Limb (tissue), 2 donors: ENCODE results near the gene UBTD1.
"Not testable (repeated sequence)": the region's sequence is repeated elsewhere in the genome, so short reads cannot be mapped to it uniquely, and the experiment has no call there.

Experiments used
- DNase-seq, 2 donors: peaks; one replicate each; pipeline ENCODE4 v3.0.0-alpha.2; 2016; ENCODE audit errors: extremely low spot score in 2 of 2

UBTD1 gene

DNA sequence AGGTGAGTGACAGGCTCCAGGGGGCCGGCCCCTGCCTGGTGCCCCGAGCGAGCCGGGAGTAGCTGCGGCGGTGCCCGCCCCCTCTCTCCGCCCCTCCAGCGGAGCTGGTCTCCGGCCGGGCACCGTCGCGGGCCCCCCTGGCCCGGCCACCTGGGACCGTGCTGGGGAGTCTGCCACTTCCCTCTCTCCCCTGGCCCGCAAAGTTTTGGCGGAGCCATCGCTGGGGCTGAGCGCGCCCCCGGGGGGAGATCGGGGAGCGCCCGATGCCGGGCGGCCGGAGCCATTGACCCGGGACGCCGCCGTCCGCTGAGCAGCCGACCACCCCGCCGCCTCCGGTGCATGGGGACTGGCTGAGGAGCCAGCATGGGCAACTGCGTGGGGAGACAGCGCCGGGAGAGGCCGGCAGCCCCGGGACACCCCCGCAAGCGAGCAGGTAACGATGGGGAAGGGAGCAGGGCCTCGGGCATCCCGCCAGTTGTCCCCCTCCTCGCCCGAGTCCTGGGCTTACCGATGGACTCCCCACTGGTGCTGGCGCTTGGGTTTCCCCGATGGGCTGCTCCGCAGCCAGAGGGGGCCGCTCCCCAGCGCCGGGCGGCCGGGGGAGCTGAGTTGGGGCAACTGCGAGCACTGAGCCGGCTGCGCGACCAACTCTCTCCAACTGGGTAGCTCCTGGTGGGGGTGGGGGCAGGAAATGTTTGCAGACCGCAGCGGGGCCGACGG, at the start of gene UBTD1:
TSS of gene UBTD1 (plus strand) at position 84 of the 720 bp plus-strand sequence. CDS start at position 364, 280 bp downstream.
- DNase-seq, result no peak

DNA sequence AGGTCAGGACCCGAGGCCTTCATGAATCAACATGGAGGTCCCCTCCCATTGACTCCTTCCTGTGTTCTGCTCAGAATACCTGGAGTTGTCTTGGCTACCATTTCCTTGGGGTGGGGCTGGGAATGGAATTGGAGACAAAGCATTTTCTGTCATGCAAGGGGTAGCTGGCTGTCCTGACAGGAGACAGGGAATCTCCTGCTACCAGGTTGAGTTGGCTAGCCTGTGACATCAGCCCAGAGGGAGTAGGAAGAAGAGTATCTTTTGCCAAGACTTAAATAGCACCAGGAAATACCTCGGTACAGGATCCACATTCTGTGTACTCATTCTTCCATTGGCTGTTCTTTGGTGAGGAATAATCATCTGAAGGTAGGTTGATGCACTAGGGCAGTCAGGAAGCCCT, 47.9 kb upstream of the UBTD1 start:
- no peak for DNase-seq

DNA sequence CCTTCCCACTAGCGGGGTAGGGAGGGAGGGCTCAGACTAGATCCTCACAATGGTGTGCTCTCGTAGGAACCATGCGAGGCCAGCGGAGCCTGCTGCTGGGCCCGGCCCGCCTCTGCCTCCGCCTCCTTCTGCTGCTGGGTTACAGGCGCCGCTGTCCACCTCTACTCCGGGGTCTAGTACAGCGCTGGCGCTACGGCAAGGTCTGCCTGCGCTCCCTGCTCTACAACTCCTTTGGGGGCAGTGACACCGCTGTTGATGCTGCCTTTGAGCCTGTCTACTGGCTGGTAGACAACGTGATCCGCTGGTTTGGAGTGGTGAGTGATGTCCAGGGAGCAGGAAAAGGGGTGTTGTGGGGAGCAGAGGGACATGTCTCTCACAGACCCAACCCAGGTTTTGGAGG, 47.1 kb upstream of the UBTD1 start:
- DNase-seq, result no peak

DNA sequence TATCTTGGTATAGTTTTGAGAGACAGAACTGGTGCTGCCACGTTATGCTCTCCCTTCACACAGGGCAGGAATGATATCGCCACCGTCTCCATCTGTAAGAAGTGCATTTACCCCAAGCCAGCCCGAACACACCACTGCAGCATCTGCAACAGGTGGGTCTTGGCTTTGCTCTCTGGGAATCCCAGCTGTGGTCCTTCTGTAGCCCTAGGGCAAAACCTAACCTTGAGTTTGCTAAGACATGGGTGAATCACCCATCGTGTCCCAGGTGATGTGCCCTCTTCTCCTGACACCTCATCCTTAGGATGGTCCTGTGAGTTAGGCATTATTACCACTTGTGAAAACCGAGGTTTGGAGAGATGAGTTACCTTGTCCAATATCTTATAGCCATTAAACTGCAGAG, 46.4 kb upstream of the UBTD1 start:
- no peak for DNase-seq

DNA sequence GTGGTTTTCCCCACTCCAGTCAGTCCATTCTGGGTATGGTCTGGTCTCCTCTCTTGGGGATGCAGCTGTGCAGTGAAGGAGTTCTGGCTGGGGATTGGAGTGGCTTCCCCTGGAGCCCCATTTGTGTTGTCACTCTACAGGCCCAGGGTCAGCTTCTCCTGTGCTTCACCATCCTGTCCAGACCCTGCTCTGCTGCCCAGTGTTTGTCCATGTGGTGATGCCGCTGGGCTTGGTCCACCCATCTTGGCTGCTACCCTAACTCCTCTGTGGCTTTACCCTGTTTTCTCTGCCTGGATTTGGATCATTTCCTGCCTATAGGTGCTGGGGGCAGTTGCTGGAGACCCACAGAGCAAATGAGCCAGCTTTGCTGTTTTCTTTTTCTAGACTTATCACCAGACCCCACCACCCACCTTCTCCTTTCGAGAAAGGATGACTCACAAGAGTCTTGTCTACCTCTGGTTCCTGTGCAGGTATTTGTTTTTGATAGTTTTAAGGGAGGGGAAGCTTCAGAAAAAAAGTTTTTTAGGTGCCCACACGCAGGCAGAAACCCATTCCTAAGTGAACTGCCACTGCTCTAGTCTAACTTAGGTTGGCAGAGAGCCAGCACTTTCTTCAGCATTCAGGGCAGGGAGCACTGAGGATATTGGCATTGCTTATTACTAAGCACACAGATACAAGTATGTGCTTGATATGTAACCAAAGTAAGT, 44.2 kb upstream of the UBTD1 start:
- DNase-seq, result peak in 1 of 2 donors; percentile 21

DNA sequence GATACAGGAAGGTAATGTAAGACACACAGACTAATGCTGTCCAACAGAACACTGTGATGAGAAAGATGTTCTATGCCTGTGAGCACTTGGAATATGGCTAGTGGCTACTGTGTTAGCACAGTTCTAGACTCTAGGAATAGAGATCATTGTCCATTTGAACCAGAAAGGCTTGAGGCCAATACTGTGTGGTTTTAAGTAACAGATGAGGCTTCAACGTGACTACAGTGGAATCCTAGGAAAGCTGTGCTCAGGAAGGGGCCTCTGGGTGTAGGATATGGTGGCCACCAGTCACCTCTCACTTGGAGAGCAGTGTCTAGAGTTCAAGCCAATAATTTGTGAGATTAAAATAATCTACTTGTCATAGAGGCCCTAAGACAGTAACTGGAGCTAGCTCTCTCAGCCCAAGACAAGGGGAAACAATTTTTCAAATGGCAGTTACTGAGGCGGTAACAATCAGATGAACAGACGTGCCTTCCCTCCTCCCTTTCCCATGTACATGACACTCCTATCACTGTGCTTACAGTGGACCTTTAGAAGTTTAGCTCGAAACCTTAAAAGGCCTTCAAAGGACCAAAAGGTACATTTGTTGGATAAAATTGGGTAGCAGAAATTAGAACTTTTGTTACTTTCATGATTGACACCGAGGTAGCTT, 42.6 kb upstream of the UBTD1 start:
- no peak for DNase-seq

- DNase-seq, result no peak
Measured at GRCh38 chr10:97456686-97457065, 42.0 kb upstream of the UBTD1 start.

GRCh38 chr10:97459111-97459510, 39.6 kb upstream of the UBTD1 start:
- no peak for DNase-seq

DNA sequence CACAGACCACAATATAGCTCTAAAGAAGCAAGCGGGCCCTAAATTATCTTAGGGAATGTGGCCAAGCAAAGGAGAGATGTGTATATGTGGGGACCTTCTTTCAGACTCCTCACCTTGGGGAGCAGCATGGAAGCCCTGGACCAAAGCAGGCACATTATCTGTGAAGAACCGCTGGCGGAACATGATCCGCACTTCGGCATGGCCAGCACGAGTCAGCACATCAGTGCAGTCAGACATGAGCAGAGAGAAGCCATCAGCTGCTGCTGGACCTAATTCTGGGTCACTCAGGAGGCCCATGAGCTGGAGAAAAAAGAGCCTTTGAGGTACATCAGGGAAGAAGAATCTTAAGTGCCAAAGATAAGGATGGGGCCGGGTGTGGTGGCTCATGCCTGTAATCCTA, 38.8 kb upstream of the UBTD1 start:
- no peak for DNase-seq

- DNase-seq, result no peak
Measured at GRCh38 chr10:97462309-97462708, 36.4 kb upstream of the UBTD1 start.

DNA sequence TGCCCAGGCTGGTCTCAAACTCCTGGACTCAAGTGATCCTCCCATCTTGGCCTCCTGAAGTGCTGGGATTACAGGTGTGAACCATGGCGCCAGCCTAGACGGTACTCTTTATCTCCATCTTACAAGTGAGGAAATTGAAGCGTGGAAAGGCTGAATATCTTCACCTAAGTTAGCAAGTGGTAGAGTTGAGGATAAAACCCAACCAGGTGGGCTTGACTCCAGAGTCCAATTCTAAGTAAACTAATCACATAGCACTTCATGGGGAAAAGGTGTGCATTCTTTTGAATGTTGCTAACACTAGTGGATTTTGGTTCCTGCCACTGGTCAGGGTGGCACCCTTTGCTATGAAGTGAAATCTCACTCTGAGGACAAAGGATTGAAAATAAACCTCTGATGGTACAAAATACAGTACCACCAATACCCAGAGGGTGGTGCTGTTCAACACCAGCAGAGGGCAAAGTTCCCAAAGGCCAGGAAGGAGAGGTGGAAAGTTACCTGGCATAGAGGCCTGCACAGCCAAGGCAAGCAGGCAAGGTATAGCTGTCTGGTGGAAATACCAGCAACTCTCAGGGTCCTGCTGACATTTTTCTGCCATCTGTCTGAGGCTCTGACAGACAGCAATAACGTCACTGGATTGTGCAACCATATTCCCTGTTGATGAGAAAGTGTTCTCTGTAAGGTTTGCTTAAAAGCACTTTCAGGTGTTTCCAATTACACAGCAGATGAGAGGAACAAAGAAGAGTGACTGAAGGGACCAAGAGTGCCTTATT, 35.2 kb upstream of the UBTD1 start:
- peak; percentile 42 to 47 for DNase-seq

DNA sequence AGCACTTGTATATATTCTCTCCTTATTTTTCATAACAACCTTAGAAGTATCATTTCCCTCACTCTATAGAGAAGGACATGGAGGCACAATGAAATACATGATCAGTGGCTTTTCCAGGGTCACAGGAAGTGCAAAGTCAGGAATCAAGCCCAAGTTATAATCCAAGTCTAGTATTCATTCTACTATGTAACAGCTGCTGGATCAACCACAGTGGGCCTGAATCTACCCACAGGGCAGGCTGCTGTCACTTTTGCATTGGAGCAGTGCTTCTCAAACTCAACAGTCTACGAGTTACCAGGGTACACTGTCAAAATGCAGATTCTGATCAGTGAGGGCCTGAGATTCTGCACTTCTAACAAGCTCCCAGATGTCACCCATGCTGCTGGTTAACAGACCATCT, 34.5 kb upstream of the UBTD1 start:
- DNase-seq, result no peak

DNA sequence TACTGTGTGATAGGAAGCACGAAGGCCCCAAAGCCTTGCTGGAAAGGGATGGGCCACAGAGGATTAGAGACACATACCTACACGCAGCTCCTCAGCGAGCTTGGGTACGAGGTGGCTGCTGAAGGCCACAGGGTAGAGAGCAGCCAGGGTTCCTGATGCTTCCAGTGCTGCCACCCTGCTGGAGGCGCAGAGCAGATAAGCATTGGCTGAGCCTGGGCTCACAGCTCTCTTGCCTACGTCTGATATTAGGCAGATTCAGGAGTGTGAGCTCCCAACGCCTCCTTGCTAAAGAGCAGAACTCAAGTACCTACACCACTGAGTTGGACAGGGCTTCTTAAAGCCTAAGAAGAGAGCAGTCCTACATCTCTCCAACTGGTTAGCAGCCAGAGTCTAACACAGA, 32.7 kb upstream of the UBTD1 start:
- DNase-seq, result no peak

DNA sequence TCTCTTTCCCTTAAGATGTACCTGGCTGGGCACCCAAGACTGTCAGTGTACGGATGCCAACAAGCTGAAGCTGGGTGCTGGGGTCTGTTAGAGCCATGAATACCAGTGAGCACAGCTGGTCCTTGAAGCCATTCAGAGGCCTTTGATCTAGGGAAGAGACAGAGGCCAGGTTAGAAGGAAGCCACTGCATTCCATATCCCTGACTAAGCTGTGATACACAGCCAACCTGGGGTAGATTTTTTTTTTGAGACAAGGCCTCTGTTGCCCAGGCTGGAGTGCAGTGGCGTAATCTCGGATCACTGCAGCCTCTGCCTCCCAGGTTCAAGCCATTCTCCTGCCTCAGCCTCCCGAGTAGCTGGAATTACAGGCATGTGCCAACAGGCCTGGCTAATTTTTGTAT, 32.0 kb upstream of the UBTD1 start:
- DNase-seq, result no peak

GRCh38 chr10:97468162-97468561, 30.6 kb upstream of the UBTD1 start:
- DNase-seq, result no peak

- DNase-seq, result not testable (repeated sequence)
Measured at GRCh38 chr10:97468781-97469180, 29.9 kb upstream of the UBTD1 start.

DNA sequence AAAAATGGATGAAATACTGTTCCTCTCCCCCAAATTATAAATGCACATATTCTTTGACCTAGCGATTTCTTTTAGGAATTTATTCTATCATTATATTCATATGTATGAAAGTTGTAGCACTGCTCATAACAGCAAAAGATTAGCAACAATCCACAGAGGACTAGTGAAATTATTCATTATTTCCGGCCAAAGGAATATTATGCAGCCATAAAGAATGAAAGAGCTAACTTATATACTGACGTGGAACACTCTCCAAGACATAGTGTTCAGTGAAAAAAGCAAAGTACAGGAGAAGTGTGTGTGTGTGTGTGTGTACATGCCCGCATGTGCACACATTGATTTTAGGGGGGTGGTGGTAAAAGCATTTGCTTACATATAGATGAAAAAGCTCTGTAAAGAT, 23.8 kb upstream of the UBTD1 start:
- no peak for DNase-seq

- DNase-seq, result no peak
Measured at GRCh38 chr10:97475936-97476594, 22.7 kb upstream of the UBTD1 start.

DNA sequence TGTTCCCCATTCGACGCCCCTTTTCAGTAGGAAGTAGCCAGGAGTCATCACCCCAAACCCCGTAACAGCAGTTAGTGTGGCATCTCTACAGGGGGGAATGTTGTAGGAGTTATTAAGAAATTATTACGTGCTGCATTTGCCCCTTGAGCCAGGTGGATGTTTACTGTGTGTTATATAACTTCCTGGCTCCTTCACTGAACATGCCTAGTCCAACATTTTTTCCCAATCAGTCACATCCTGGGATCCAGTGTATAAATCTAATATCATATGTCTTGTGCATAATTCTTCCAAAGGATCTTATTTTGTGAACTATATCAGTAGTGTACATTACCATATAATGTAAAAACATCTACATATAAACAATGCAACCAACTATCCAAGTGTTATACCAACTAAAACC, 19.3 kb upstream of the UBTD1 start:
- not testable (repeated sequence) for DNase-seq

DNA sequence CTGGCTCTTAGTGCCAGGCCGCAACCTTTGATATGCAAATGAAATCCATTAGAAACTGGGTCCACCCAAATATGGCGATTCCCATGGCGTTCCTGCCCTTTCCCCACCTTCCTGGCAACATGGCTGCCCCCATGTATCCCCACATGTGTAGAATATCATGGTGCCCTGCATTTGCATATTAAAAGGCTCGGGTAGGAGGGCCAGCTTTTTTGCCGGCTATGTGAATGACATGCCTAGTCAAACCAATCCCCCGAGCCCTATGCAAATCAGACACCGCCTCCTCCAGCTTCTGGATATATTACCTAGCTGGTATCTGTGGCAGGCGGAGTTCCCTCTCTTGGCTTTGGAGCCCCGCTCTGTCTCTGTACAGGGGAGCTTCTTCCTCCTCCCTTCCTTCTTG, 18.8 kb upstream of the UBTD1 start:
- DNase-seq, result no peak

- DNase-seq, result no peak
Measured at GRCh38 chr10:97481071-97481470, 17.7 kb upstream of the UBTD1 start.
